GM23248 (cell line): ENCODE results near the gene PDE2A.

Source experiments
- EZH2 ChIP-seq: fragments of 200-600 bp; sonication (generic); IDR thresholded peaks from 2 replicates; pipeline ENCODE4 v1.6.1; 2018; ENCODE audit warnings: antibody characterized with exemption, mild to moderate bottlenecking; ENCODE audit not compliant: insufficient read depth, poor library complexity, severe bottlenecking
- EZH2phosphoT487 ChIP-seq: fragments of 200-600 bp; sonication (generic); IDR thresholded peaks from 2 replicates; pipeline ENCODE4 v1.6.1; 2018; ENCODE audit warnings: antibody characterized with exemption, moderate library complexity, mild to moderate bottlenecking, low read depth; ENCODE audit not compliant: insufficient read depth

- TF ChIP-seq EZH2 = no peak
- TF ChIP-seq EZH2phosphoT487 = no peak
Observed at GRCh38 chr11:72583616-72584292, 90.5 kb downstream of the PDE2A start.
